Uterus (tissue), 2 donors: ENCODE data around the gene MROH2A.

Source experiments
- CTCF ChIP-seq, 4 experiments: fragments of 200-600 bp in 2 of 4; fragments of 450-650 bp in 2 of 4; sonication (generic) in 2 of 4; IDR thresholded peaks; one replicate each; pipeline ENCODE4 v1.5.1; 2016 to 2019; ENCODE audit warnings: antibody characterized with exemption in 4 of 4, mild to moderate bottlenecking in 2 of 4, moderate library complexity in 1 of 4
- POLR2A ChIP-seq, 2 donors: fragments of 450-650 bp; IDR thresholded peaks; one replicate each; pipeline ENCODE4 v1.6.1; 2016; ENCODE audit warnings: antibody characterized with exemption in 2 of 2, mild to moderate bottlenecking in 1 of 2, moderate library complexity in 1 of 2

- TF ChIP-seq CTCF (IDR thresholded peaks at IDR 0.05) (no peak), POLR2A (IDR thresholded peaks at IDR 0.05) (no peak)
Observed at GRCh38 chr2:233743464-233744259, 34.5 kb upstream of the MROH2A start.
